Measurements from ENCODE around the gene ABCC6. TPM values are rescaled to one million over a fixed set of nuclear protein-coding genes. Genes with fewer than 3 reads are reported as not detected.
"Not testable (repeated sequence)": the region's sequence is repeated elsewhere in the genome, so short reads cannot be mapped to it uniquely, and the experiment has no call there.

ABCC6 gene
- total and polyA plus RNA-seq, 2 donors (not counting 3 experiments of a cell fraction or from before 2014, with no cell fraction given): 0.07 to 0.84 TPM

GRCh38 chr16:16232692-16233061 is 9.4 kb upstream of the ABCC6 start:
- dilution Hi-C loops (cut with MboI; ENCODE audit: extremely low pct_ligation_motif_present, low sequenced_read_pairs); CTCF ChIA-PET: not testable (repeated sequence)

GRCh38 chr16:16223662-16224241 is 458 bp upstream of the ABCC6 start:
- H3K9ac ChIP-seq (replicated peaks; ENCODE audit: extremely low read depth, insufficient read depth, low read length); DNase-seq (ENCODE audit: low read depth, low spot score); H4K20me1 ChIP-seq (replicated peaks; ENCODE audit: control insufficient read depth, extremely low read depth, insufficient read depth, low read length); CTCF ChIA-PET; H3K27ac ChIP-seq (ENCODE audit: insufficient read depth, low read depth, low read length); H3K4me2 ChIP-seq (ENCODE audit: insufficient read depth, low read length); H3K79me2 ChIP-seq (ENCODE audit: control insufficient read depth, insufficient read depth, low read length); H3K36me3 ChIP-seq (ENCODE audit: control insufficient read depth in 2 of 2, extremely low read depth in 1 of 2, insufficient read depth in 2 of 2, low read length in 2 of 2); BruUV-seq (replicated peaks); H2AFZ ChIP-seq (ENCODE audit: low read depth, low read length); intact Hi-C loops (cut with micrococcal nuclease); POLR2A ChIA-PET; H3K4me1 ChIP-seq (ENCODE audit: control insufficient read depth, extremely low read depth, insufficient read depth, low read length); H3K9me1 ChIP-seq (replicated peaks; ENCODE audit: control insufficient read depth, extremely low read depth, insufficient read depth, low read length); dilution Hi-C loops (cut with MboI; ENCODE audit: extremely low pct_ligation_motif_present, low sequenced_read_pairs); H3K9me3 ChIP-seq (replicated peaks; ENCODE audit: control insufficient read depth, insufficient read depth, low read length); FAIRE-seq; H3K4me3 ChIP-seq (replicated peaks in 1 of 3; ENCODE audit: insufficient read depth in 1 of 3, low read depth in 1 of 3, low read length in 3 of 3); H3K27me3 ChIP-seq (ENCODE audit: control insufficient read depth in 2 of 2, insufficient read depth in 2 of 2, low read length in 2 of 2): not testable (repeated sequence)

More at GRCh38 chr16:16232692-16233061, 9.4 kb upstream of the ABCC6 start:
- intact Hi-C loops (cut with micrococcal nuclease); H3K27ac ChIP-seq (ENCODE audit: insufficient read depth, low read depth, low read length); H3K36me3 ChIP-seq (ENCODE audit: control insufficient read depth in 2 of 2, extremely low read depth in 1 of 2, insufficient read depth in 2 of 2, low read length in 2 of 2); H4K20me1 ChIP-seq (replicated peaks; ENCODE audit: control insufficient read depth, extremely low read depth, insufficient read depth, low read length); FAIRE-seq; H3K4me3 ChIP-seq (replicated peaks in 1 of 3; ENCODE audit: insufficient read depth in 1 of 3, low read depth in 1 of 3, low read length in 3 of 3); H2AFZ ChIP-seq (ENCODE audit: low read depth, low read length); H3K9me3 ChIP-seq (replicated peaks; ENCODE audit: control insufficient read depth, insufficient read depth, low read length); H3K9me1 ChIP-seq (replicated peaks; ENCODE audit: control insufficient read depth, extremely low read depth, insufficient read depth, low read length); H3K27me3 ChIP-seq (ENCODE audit: control insufficient read depth in 2 of 2, insufficient read depth in 2 of 2, low read length in 2 of 2); POLR2A ChIA-PET; DNase-seq (ENCODE audit: low read depth, low spot score); H3K9ac ChIP-seq (replicated peaks; ENCODE audit: extremely low read depth, insufficient read depth, low read length); H3K4me1 ChIP-seq (ENCODE audit: control insufficient read depth, extremely low read depth, insufficient read depth, low read length); H3K4me2 ChIP-seq (ENCODE audit: insufficient read depth, low read length); H3K79me2 ChIP-seq (ENCODE audit: control insufficient read depth, insufficient read depth, low read length); BruUV-seq (replicated peaks): not testable (repeated sequence)

GRCh38 chr16:16221382-16221781 is 1.9 kb downstream of the ABCC6 start:
- H3K27me3 ChIP-seq (ENCODE audit: control insufficient read depth in 2 of 2, insufficient read depth in 2 of 2, low read length in 2 of 2); H3K9me3 ChIP-seq (replicated peaks; ENCODE audit: control insufficient read depth, insufficient read depth, low read length); H3K27ac ChIP-seq (ENCODE audit: insufficient read depth, low read depth, low read length); H2AFZ ChIP-seq (ENCODE audit: low read depth, low read length); H3K36me3 ChIP-seq (ENCODE audit: control insufficient read depth in 2 of 2, extremely low read depth in 1 of 2, insufficient read depth in 2 of 2, low read length in 2 of 2); H3K9ac ChIP-seq (replicated peaks; ENCODE audit: extremely low read depth, insufficient read depth, low read length); dilution Hi-C loops (cut with MboI; ENCODE audit: extremely low pct_ligation_motif_present, low sequenced_read_pairs); H3K4me1 ChIP-seq (ENCODE audit: control insufficient read depth, extremely low read depth, insufficient read depth, low read length); DNase-seq (ENCODE audit: low read depth, low spot score); H3K4me3 ChIP-seq (replicated peaks in 1 of 3; ENCODE audit: insufficient read depth in 1 of 3, low read depth in 1 of 3, low read length in 3 of 3); H3K4me2 ChIP-seq (ENCODE audit: insufficient read depth, low read length); POLR2A ChIA-PET; intact Hi-C loops (cut with micrococcal nuclease); CTCF ChIA-PET; H3K79me2 ChIP-seq (ENCODE audit: control insufficient read depth, insufficient read depth, low read length); H4K20me1 ChIP-seq (replicated peaks; ENCODE audit: control insufficient read depth, extremely low read depth, insufficient read depth, low read length); BruUV-seq (replicated peaks); FAIRE-seq; H3K9me1 ChIP-seq (replicated peaks; ENCODE audit: control insufficient read depth, extremely low read depth, insufficient read depth, low read length): not testable (repeated sequence)

GRCh38 chr16:16220449-16220848 is 2.8 kb downstream of the ABCC6 start:
- intact Hi-C loops (cut with micrococcal nuclease); H3K4me3 ChIP-seq (replicated peaks in 1 of 3; ENCODE audit: insufficient read depth in 1 of 3, low read depth in 1 of 3, low read length in 3 of 3); H2AFZ ChIP-seq (ENCODE audit: low read depth, low read length); H3K27me3 ChIP-seq (ENCODE audit: control insufficient read depth in 2 of 2, insufficient read depth in 2 of 2, low read length in 2 of 2); H4K20me1 ChIP-seq (replicated peaks; ENCODE audit: control insufficient read depth, extremely low read depth, insufficient read depth, low read length); H3K9me1 ChIP-seq (replicated peaks; ENCODE audit: control insufficient read depth, extremely low read depth, insufficient read depth, low read length); H3K36me3 ChIP-seq (ENCODE audit: control insufficient read depth in 2 of 2, extremely low read depth in 1 of 2, insufficient read depth in 2 of 2, low read length in 2 of 2); H3K9ac ChIP-seq (replicated peaks; ENCODE audit: extremely low read depth, insufficient read depth, low read length); DNase-seq (ENCODE audit: low read depth, low spot score); CTCF ChIA-PET; H3K27ac ChIP-seq (ENCODE audit: insufficient read depth, low read depth, low read length); H3K79me2 ChIP-seq (ENCODE audit: control insufficient read depth, insufficient read depth, low read length); H3K9me3 ChIP-seq (replicated peaks; ENCODE audit: control insufficient read depth, insufficient read depth, low read length); POLR2A ChIA-PET; dilution Hi-C loops (cut with MboI; ENCODE audit: extremely low pct_ligation_motif_present, low sequenced_read_pairs); H3K4me2 ChIP-seq (ENCODE audit: insufficient read depth, low read length); H3K4me1 ChIP-seq (ENCODE audit: control insufficient read depth, extremely low read depth, insufficient read depth, low read length); FAIRE-seq; BruUV-seq (replicated peaks): not testable (repeated sequence)

All from endothelial cell of umbilical vein (primary cell).